ENCODE data around the gene TNNT3. TPM values are rescaled to one million over a fixed set of nuclear protein-coding genes. Genes with fewer than 3 reads are reported as not detected.

TNNT3 gene
- total RNA-seq, 2 donors from 2014 or later, result 4.5 to 8.4 TPM

- TF ChIP-seq CTCF (IDR thresholded peaks at IDR 0.05) (no peak), POLR2A (IDR thresholded peaks at IDR 0.05) (no peak), POLR2AphosphoS5 (IDR thresholded peaks at IDR 0.05) (no peak)
- H3K4me1 ChIP-seq (replicated peaks), result no peaks in the 10 kb centered on the region
- intact Hi-C loops (cut with DNase I), result no loop called here
- H3K9me3 ChIP-seq, result no peaks in the 10 kb centered on the region
- WGBS, result 92% methylated on average over 5 of the region's 5 CpGs
- no peaks in the 10 kb centered on the region for H3K36me3 ChIP-seq
- DNase-seq (ENCODE audit: low spot score), result no peak
- H3K27ac ChIP-seq, result no peak overlapping the region
- no peaks in the 10 kb centered on the region for H3K27me3 ChIP-seq (replicated peaks; ENCODE audit: insufficient read depth)
- H3K4me3 ChIP-seq, result no peak overlapping the region
Observed at GRCh38 chr11:1892558-1892957, 26.9 kb upstream of the TNNT3 start.

GRCh38 chr11:1893581-1894359 lies 25.7 kb upstream of the TNNT3 start:
- Histone ChIP-seq H3K27ac (no peak overlapping the region), H3K36me3 (no peaks in the 10 kb centered on the region), H3K4me1 (replicated peaks) (no peaks in the 10 kb centered on the region), H3K27me3 (replicated peaks; ENCODE audit: insufficient read depth) (no peaks in the 10 kb centered on the region), H3K4me3 (no peak overlapping the region), H3K9me3 (no peaks in the 10 kb centered on the region)
- no peak for DNase-seq (ENCODE audit: low spot score)
- 97% methylated on average over 4 of the region's 5 CpGs for WGBS
- intact Hi-C loops (cut with DNase I), result loop anchor here (1.0 kb wide), 1 partner anchor 25 kb away; no protein-coding TSS in a partner anchor
- no peak for TF ChIP-seq CTCF (IDR thresholded peaks at IDR 0.05)
- no peak for TF ChIP-seq POLR2A (IDR thresholded peaks at IDR 0.05)
- no peak for TF ChIP-seq POLR2AphosphoS5 (IDR thresholded peaks at IDR 0.05)

- Histone ChIP-seq H3K36me3 (no peaks in the 10 kb centered on the region), H3K4me3 (no peak overlapping the region), H3K27ac (no peak overlapping the region), H3K27me3 (replicated peaks; ENCODE audit: insufficient read depth) (no peaks in the 10 kb centered on the region), H3K9me3 (no peaks in the 10 kb centered on the region), H3K4me1 (replicated peaks) (no peaks in the 10 kb centered on the region)
- intact Hi-C loops (cut with DNase I), result no loop called here
- TF ChIP-seq POLR2A (IDR thresholded peaks at IDR 0.05), result no peak
- TF ChIP-seq POLR2AphosphoS5 (IDR thresholded peaks at IDR 0.05), result no peak
- TF ChIP-seq CTCF (IDR thresholded peaks at IDR 0.05), result no peak
- no peak for DNase-seq (ENCODE audit: low spot score)
- 87% methylated on average over 11 of the region's 11 CpGs for WGBS
Observed at GRCh38 chr11:1894759-1895158, 24.7 kb upstream of the TNNT3 start.

GRCh38 chr11:1896468-1896867 lies 23.0 kb upstream of the TNNT3 start:
- Histone ChIP-seq H3K4me1 (replicated peaks) (no peaks in the 10 kb centered on the region), H3K36me3 (no peaks in the 10 kb centered on the region), H3K9me3 (no peaks in the 10 kb centered on the region), H3K27ac (no peak overlapping the region), H3K27me3 (replicated peaks; ENCODE audit: insufficient read depth) (no peaks in the 10 kb centered on the region), H3K4me3 (no peak overlapping the region)
- intact Hi-C loops (cut with DNase I), result no loop called here
- DNase-seq (ENCODE audit: low spot score), result no peak
- 65% methylated on average over 10 of the region's 10 CpGs for WGBS
- TF ChIP-seq POLR2AphosphoS5 (IDR thresholded peaks at IDR 0.05), result no peak
- TF ChIP-seq POLR2A (IDR thresholded peaks at IDR 0.05), result no peak
- no peak for TF ChIP-seq CTCF (IDR thresholded peaks at IDR 0.05)

- Histone ChIP-seq H3K9me3 (no peaks in the 10 kb centered on the region), H3K4me3 (no peak overlapping the region), H3K36me3 (no peaks in the 10 kb centered on the region), H3K27ac (no peak overlapping the region), H3K27me3 (replicated peaks; ENCODE audit: insufficient read depth) (no peaks in the 10 kb centered on the region), H3K4me1 (replicated peaks) (no peaks in the 10 kb centered on the region)
- no peak for DNase-seq (ENCODE audit: low spot score)
- 74% methylated on average over 12 of the region's 12 CpGs for WGBS
- TF ChIP-seq POLR2AphosphoS5 (IDR thresholded peaks at IDR 0.05) (no peak), POLR2A (IDR thresholded peaks at IDR 0.05) (no peak), CTCF (IDR thresholded peaks at IDR 0.05) (no peak)
- intact Hi-C loops (cut with DNase I), result no loop called here
Observed at GRCh38 chr11:1896923-1897322, 22.6 kb upstream of the TNNT3 start.

Measured in prostate gland (tissue), 2 donors.